LNCaP clone FGC (cell line): Measurements from ENCODE around the gene VPS16.

Experiments used
- DNase-seq: peaks from one replicate; pipeline ENCODE4 v3.0.0-alpha.2; 2011; ENCODE audit warnings: low read depth
- H3K4me3 ChIP-seq: 2 replicates; pipeline ENCODE4 v1.5.1; 2011; ENCODE audit warnings: mild to moderate bottlenecking, low read depth, low read length, control low read depth
- CTCF ChIP-seq: IDR thresholded peaks from 2 replicates; pipeline ENCODE4 v1.5.1; 2012; ENCODE audit warnings: mild to moderate bottlenecking; ENCODE audit not compliant: control insufficient read depth, insufficient read depth; ENCODE audit errors: extremely low read depth

Gene VPS16

GRCh38 chr20:2816583-2817340, 23.8 kb upstream of the VPS16 start:
- H3K4me3 ChIP-seq, result no peak overlapping the region
- TF ChIP-seq CTCF, result no peak
- no peak for DNase-seq

GRCh38 chr20:2817341-2817726, 23.2 kb upstream of the VPS16 start:
- TF ChIP-seq CTCF, result no peak
- no peak for DNase-seq
- H3K4me3 ChIP-seq, result no peak overlapping the region

GRCh38 chr20:2817891-2818595, 22.5 kb upstream of the VPS16 start:
- TF ChIP-seq CTCF, result no peak
- no peak overlapping the region for H3K4me3 ChIP-seq
- DNase-seq, result no peak

- no peak for TF ChIP-seq CTCF
- no peak overlapping the region for H3K4me3 ChIP-seq
- no peak for DNase-seq
These were observed 20.3 kb upstream of the VPS16 start for GRCh38 chr20:2820084-2820895.

GRCh38 chr20:2820896-2821869, 19.4 kb upstream of the VPS16 start:
- no peak for DNase-seq
- no peak for TF ChIP-seq CTCF

GRCh38 chr20:2822073-2822472, 18.5 kb upstream of the VPS16 start:
- TF ChIP-seq CTCF, result no peak
- H3K4me3 ChIP-seq, result no peak overlapping the region
- DNase-seq, result no peak

More at GRCh38 chr20:2820896-2821869, 19.4 kb upstream of the VPS16 start:
- no peak overlapping the region for H3K4me3 ChIP-seq
